Measurements from ENCODE around the gene ZNF862. TPM values are rescaled to one million over a fixed set of nuclear protein-coding genes. Genes with fewer than 3 reads are reported as not detected.
A peak's percentile ranks its signal among the peaks of the same experiment; 100 is the strongest.
"Not testable (repeated sequence)": the region's sequence is repeated elsewhere in the genome, so short reads cannot be mapped to it uniquely, and the experiment has no call there.

ZNF862 gene
- total RNA-seq, 2 donors from 2014 or later = 27.5 to 31.0 TPM

GRCh38 chr7:149823191-149823630, 15.0 kb upstream of the ZNF862 start:
- no peak for DNase-seq
- H3K4me1 Mint-ChIP-seq = no peaks in the 10 kb centered on the region
- H3K36me3 Mint-ChIP-seq (ENCODE audit: low read depth) = no peaks in the 10 kb centered on the region
- no peaks in the 10 kb centered on the region for H3K27me3 Mint-ChIP-seq
- H3K9me3 ChIP-seq (ENCODE audit: control insufficient read depth, low read length, poor library complexity, severe bottlenecking) = no peaks in the 10 kb centered on the region
- no peak for ATAC-seq
- H3K4me3 Mint-ChIP-seq = no peak overlapping the region
- peak overlapping the region; percentile 9 for H3K27ac Mint-ChIP-seq

DNA sequence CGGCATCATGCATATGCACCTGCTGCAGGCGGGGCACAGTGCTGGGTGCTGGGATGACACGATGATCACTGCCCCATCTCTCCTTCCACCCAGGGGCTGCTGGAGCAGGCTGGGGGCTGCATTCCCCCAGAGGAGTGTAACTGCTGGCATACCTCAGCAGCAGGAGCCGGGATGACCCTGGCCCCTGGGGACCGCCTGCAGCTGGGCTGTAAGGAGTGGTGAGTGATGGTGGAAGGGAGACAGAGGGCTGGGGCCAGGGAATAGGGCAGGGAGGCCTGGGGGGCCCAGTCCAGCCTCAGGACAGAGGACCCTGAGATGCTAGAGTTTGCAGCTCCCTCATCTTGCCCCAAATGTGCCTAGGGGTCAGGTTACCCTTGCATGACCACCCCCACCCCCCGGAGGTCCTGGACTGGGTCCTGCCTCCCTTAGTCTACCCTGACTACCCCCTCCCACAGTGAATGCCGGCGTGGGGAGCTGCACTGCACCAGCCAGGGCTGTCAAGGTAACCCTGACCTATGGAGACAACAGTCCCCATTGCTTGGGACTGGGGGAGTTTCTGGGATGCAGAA, 14.5 kb upstream of the ZNF862 start:
- Mint-ChIP-seq H3K27ac (peak overlapping the region; percentile 9), H3K36me3 (ENCODE audit: low read depth) (no peaks in the 10 kb centered on the region), H3K27me3 (no peaks in the 10 kb centered on the region), H3K4me1 (no peaks in the 10 kb centered on the region), H3K4me3 (no peak overlapping the region)
- no peak for ATAC-seq
- no peak for DNase-seq
- no peaks in the 10 kb centered on the region for H3K9me3 ChIP-seq (ENCODE audit: control insufficient read depth, low read length, poor library complexity, severe bottlenecking)

- Mint-ChIP-seq H3K36me3 (ENCODE audit: low read depth) (no peaks in the 10 kb centered on the region), H3K4me3 (no peak overlapping the region), H3K4me1 (no peaks in the 10 kb centered on the region), H3K27me3 (no peaks in the 10 kb centered on the region), H3K27ac (no peak overlapping the region)
- ATAC-seq = no peak
- no peaks in the 10 kb centered on the region for H3K9me3 ChIP-seq (ENCODE audit: control insufficient read depth, low read length, poor library complexity, severe bottlenecking)
- DNase-seq = no peak
Measured at GRCh38 chr7:149824301-149824741, 13.9 kb upstream of the ZNF862 start.

GRCh38 chr7:149824748-149825566, 13.2 kb upstream of the ZNF862 start:
- Mint-ChIP-seq H3K27ac (no peak overlapping the region), H3K4me3 (no peak overlapping the region), H3K4me1 (no peaks in the 10 kb centered on the region), H3K27me3 (no peaks in the 10 kb centered on the region), H3K36me3 (ENCODE audit: low read depth) (no peaks in the 10 kb centered on the region)
- DNase-seq (no peak), ATAC-seq (no peak)
- no peaks in the 10 kb centered on the region for H3K9me3 ChIP-seq (ENCODE audit: control insufficient read depth, low read length, poor library complexity, severe bottlenecking)

- Mint-ChIP-seq H3K4me3 (no peak overlapping the region), H3K27me3 (no peaks in the 10 kb centered on the region), H3K4me1 (no peaks in the 10 kb centered on the region), H3K27ac (no peak overlapping the region), H3K36me3 (ENCODE audit: low read depth) (no peaks in the 10 kb centered on the region)
- DNase-seq = no peak
- no peak for ATAC-seq
- no peaks in the 10 kb centered on the region for H3K9me3 ChIP-seq (ENCODE audit: control insufficient read depth, low read length, poor library complexity, severe bottlenecking)
Measured at GRCh38 chr7:149825567-149826343, 12.4 kb upstream of the ZNF862 start.

DNA sequence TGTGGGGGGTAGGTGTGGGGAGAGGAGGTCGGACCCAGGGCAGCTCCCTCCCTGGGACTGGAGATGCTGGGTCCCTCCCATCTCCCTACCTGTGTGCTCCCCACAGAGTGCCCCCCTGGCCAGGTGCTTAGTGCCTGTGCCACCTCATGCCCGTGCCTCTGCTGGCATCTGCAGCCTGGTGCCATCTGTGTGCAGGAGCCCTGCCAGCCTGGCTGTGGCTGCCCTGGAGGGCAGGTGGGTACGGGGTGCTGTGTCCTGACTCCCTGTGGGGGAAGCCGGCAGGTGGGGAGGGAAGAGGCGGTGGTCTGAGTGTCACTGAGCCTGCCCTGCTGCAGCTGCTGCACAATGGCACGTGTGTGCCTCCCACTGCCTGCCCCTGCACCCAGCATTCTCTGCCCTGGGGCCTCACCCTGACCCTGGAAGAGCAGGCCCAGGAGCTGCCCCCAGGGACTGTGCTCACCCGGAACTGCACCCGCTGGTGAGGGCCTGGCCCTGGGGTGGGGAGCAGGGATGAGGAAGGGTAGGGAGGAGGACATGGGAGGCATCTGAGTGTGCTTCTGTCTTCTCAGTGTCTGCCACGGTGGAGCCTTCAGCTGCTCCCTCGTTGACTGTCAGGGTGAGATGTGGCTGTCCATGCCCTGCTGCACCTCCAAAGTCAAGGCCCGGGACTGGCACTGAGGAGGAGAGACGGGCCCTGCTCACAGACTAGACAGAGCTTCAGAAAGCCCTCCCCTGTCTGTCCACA, 11.7 kb upstream of the ZNF862 start:
- Mint-ChIP-seq H3K27ac (no peak overlapping the region), H3K27me3 (peaks cover 2% of the 10 kb centered on the region), H3K4me1 (no peaks in the 10 kb centered on the region), H3K4me3 (no peak overlapping the region), H3K36me3 (ENCODE audit: low read depth) (no peaks in the 10 kb centered on the region)
- no peaks in the 10 kb centered on the region for H3K9me3 ChIP-seq (ENCODE audit: control insufficient read depth, low read length, poor library complexity, severe bottlenecking)
- ATAC-seq (no peak), DNase-seq (no peak)

- H3K27ac Mint-ChIP-seq = no peak overlapping the region
- no peak for ATAC-seq
- H3K9me3 ChIP-seq (ENCODE audit: control insufficient read depth, low read length, poor library complexity, severe bottlenecking) = no peaks in the 10 kb centered on the region
- peaks cover 8% of the 10 kb centered on the region for H3K27me3 Mint-ChIP-seq
- H3K4me1 Mint-ChIP-seq = no peaks in the 10 kb centered on the region
- H3K4me3 Mint-ChIP-seq = no peak overlapping the region
- DNase-seq = no peak
- no peaks in the 10 kb centered on the region for H3K36me3 Mint-ChIP-seq (ENCODE audit: low read depth)
Measured at GRCh38 chr7:149827089-149827981, 10.8 kb upstream of the ZNF862 start.

DNA sequence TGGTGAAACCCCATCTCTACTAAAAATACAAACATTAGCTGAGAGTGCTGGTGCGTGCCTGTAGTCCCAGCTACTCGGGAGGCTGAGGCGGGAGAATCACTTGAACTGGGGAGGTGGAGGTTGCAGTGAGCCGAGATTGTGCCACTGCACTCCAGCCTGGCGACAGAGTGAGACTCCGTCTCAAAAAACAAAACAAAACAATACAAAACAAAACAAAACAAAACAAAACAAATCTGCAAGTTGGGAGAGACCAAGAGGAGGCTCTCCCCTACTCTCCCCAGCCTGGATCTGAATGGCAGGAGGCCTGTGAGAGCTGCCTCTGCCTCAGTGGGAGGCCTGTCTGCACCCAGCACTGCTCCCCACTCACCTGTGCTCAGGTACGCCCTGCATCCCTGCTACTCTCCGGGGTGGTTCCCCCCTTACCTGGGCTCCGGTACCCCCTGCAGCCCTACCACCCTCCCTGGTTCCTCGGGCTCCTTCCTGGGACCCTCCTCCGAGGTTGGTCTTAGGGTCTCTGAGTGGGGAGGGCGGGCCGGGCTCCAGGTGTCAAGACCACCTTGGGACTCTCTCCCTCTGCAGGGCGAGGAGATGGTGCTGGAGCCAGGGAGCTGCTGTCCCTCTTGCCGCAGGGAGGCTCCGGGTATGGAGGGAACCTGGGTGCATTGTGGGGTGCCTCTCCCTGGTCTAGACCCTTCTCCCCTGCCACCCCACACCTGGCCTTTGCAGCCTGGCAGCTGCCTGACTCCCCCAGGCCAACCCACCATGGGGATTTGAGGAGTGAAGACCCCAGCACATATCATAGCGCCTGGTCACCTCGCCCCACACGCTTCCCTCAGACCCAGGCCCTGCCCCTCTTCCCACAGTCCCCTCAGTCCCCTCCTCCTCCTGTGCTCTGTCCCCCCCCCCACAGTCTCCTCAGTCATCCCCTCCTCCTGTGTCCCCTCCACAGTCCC, 9.5 kb upstream of the ZNF862 start:
- ATAC-seq (no peak), DNase-seq (no peak)
- Mint-ChIP-seq H3K4me3 (no peak overlapping the region), H3K4me1 (no peaks in the 10 kb centered on the region), H3K36me3 (ENCODE audit: low read depth) (no peaks in the 10 kb centered on the region), H3K27ac (no peak overlapping the region), H3K27me3 (peaks cover 17% of the 10 kb centered on the region)
- no peaks in the 10 kb centered on the region for H3K9me3 ChIP-seq (ENCODE audit: control insufficient read depth, low read length, poor library complexity, severe bottlenecking)

DNA sequence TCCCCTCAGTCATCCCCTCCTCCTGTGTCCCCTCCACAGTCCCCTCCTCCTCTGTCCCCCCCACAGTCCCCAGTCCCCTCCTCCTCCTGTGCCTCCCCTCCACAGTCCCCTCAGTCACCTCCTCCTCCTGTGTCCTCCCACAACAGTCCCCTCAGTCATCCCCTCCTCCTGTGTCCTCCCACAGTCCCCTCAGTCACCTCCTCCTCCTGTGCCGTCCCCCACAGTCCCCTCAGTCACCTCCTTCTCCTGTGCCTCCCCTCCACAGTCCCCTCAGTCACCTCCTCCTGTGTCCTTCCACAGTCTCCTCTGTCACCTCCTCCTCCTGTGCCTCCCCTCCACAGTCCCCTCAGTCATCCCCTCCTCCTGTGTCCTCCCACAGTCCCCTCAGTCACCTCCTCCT, 7.6 kb upstream of the ZNF862 start:
- H3K36me3 Mint-ChIP-seq (ENCODE audit: low read depth); DNase-seq; H3K4me1 Mint-ChIP-seq; H3K9me3 ChIP-seq (ENCODE audit: control insufficient read depth, low read length, poor library complexity, severe bottlenecking); H3K27ac Mint-ChIP-seq; H3K4me3 Mint-ChIP-seq; ATAC-seq: not testable (repeated sequence)
- H3K27me3 Mint-ChIP-seq = peaks cover 34% of the 10 kb centered on the region

DNA sequence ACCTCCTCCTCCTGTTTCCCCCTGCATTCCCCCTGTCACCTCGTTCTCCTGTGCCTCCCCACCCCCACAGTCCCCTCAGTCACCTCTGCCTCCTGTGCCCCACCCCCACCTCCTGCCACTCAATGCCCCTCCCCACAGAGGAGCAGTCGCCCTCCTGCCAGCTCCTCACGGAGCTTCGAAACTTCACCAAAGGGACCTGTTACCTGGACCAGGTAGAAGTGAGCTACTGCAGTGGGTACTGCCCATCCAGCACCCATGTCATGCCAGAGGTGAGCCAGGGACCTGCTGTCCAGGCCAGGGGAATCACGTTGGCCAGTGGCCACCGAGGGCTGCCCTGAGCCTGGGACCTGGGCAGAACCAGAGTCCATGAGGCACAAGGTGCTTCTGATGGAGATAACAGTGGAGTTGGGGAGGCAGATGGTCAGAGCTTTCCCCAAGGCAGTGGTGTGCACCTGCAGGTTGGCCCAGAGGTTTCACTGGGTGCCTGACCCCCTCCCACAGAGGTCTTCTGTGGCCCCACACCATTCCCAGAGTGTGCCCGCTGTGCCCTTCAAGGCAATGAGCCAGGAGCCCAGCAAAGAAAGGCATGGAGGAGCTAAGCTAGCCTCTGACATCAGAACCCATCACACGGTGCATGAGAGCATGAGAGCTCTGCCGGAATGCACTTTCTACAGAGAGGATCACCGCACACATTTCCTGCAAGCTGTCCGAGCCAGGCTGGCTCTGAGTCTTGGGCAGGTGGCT, 7.0 kb upstream of the ZNF862 start:
- Mint-ChIP-seq H3K4me1 (peaks cover 5% of the 10 kb centered on the region), H3K27ac (no peak overlapping the region), H3K36me3 (ENCODE audit: low read depth) (peaks cover 7% of the 10 kb centered on the region), H3K27me3 (peaks cover 34% of the 10 kb centered on the region), H3K4me3 (no peak overlapping the region)
- no peaks in the 10 kb centered on the region for H3K9me3 ChIP-seq (ENCODE audit: control insufficient read depth, low read length, poor library complexity, severe bottlenecking)
- ATAC-seq = no peak
- no peak for DNase-seq

DNA sequence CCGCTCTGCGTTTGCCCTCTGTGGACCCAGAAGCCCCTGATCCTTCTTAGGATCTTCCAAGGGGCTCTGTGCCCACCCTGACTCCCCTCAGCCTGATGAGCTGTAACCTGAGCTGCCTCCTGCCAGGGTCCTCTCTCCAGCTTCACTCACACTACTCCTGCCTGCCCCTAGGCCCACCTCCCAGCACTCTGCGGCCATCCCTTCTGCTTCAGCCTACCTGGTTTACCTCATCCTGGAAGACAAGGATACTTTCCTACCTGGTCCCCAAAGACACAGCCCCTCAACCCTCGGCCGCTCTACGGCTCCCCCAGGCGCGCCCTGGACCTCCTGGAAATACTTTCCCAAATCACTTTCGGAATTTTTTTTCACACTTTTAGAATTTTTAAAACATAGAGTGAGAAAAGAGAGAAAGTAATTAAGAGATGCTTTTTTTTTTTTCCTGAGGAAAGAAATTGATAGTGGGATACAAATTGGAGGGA, 6.4 kb upstream of the ZNF862 start:
- H3K36me3 Mint-ChIP-seq (ENCODE audit: low read depth) = peaks cover 7% of the 10 kb centered on the region
- H3K9me3 ChIP-seq (ENCODE audit: control insufficient read depth, low read length, poor library complexity, severe bottlenecking) = no peaks in the 10 kb centered on the region
- no peak for DNase-seq
- no peak overlapping the region for H3K4me3 Mint-ChIP-seq
- ATAC-seq = no peak
- peaks cover 34% of the 10 kb centered on the region for H3K27me3 Mint-ChIP-seq
- peaks cover 5% of the 10 kb centered on the region for H3K4me1 Mint-ChIP-seq
- H3K27ac Mint-ChIP-seq = no peak overlapping the region

All from T-helper 17 cell (primary cell).